Measurements from ENCODE around the gene ABCA3. TPM values are rescaled to one million over a fixed set of nuclear protein-coding genes. Genes with fewer than 3 reads are reported as not detected.

Gene ABCA3
- total RNA-seq, 2 donors from 2014 or later = 8.2 to 24.7 TPM

- no peaks in the 10 kb centered on the region for H3K36me3 ChIP-seq
- H3K27ac ChIP-seq = no peak overlapping the region
- 94% methylated on average over 18 of the region's 23 CpGs for WGBS
- no peak for DNase-seq (ENCODE audit: low spot score)
- intact Hi-C loops (cut with DNase I) = no loop called here
- H3K4me1 ChIP-seq (replicated peaks) = no peaks in the 10 kb centered on the region
- no peaks in the 10 kb centered on the region for H3K27me3 ChIP-seq (replicated peaks; ENCODE audit: insufficient read depth)
- no peak for TF ChIP-seq POLR2AphosphoS5 (IDR thresholded peaks at IDR 0.05)
- TF ChIP-seq, protein P1, sequence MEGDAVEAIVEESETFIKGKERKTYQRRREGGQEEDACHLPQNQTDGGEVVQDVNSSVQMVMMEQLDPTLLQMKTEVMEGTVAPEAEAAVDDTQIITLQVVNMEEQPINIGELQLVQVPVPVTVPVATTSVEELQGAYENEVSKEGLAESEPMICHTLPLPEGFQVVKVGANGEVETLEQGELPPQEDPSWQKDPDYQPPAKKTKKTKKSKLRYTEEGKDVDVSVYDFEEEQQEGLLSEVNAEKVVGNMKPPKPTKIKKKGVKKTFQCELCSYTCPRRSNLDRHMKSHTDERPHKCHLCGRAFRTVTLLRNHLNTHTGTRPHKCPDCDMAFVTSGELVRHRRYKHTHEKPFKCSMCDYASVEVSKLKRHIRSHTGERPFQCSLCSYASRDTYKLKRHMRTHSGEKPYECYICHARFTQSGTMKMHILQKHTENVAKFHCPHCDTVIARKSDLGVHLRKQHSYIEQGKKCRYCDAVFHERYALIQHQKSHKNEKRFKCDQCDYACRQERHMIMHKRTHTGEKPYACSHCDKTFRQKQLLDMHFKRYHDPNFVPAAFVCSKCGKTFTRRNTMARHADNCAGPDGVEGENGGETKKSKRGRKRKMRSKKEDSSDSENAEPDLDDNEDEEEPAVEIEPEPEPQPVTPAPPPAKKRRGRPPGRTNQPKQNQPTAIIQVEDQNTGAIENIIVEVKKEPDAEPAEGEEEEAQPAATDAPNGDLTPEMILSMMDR (IDR thresholded peaks at IDR 0.05) = no peak
- TF ChIP-seq POLR2A (IDR thresholded peaks at IDR 0.05) = no peak
- no peak overlapping the region for H3K4me3 ChIP-seq
- H3K9me3 ChIP-seq = no peaks in the 10 kb centered on the region
These were observed 51.2 kb downstream of the ABCA3 start for GRCh38 chr16:2289282-2289681.

- no peaks in the 10 kb centered on the region for H3K4me1 ChIP-seq (replicated peaks)
- no peak overlapping the region for H3K27ac ChIP-seq
- DNase-seq (ENCODE audit: low spot score) = no peak
- TF ChIP-seq POLR2AphosphoS5 (IDR thresholded peaks at IDR 0.05) = no peak
- TF ChIP-seq, protein P1 (IDR thresholded peaks at IDR 0.05) = no peak
- no peak for TF ChIP-seq POLR2A (IDR thresholded peaks at IDR 0.05)
- no peaks in the 10 kb centered on the region for H3K27me3 ChIP-seq (replicated peaks; ENCODE audit: insufficient read depth)
- WGBS = 83% methylated on average over 8 of the region's 8 CpGs
- no peaks in the 10 kb centered on the region for H3K36me3 ChIP-seq
- no peak overlapping the region for H3K4me3 ChIP-seq
- intact Hi-C loops (cut with DNase I) = no loop called here
- H3K9me3 ChIP-seq = no peaks in the 10 kb centered on the region
These were observed 51.8 kb downstream of the ABCA3 start for GRCh38 chr16:2288726-2289125.

- Histone ChIP-seq H3K27ac (no peak overlapping the region), H3K4me1 (replicated peaks) (no peaks in the 10 kb centered on the region), H3K36me3 (no peaks in the 10 kb centered on the region), H3K9me3 (no peaks in the 10 kb centered on the region), H3K27me3 (replicated peaks; ENCODE audit: insufficient read depth) (no peaks in the 10 kb centered on the region), H3K4me3 (no peak overlapping the region)
- 82% methylated on average over 35 of the region's 35 CpGs for WGBS
- intact Hi-C loops (cut with DNase I) = no loop called here
- TF ChIP-seq, protein P1 (IDR thresholded peaks at IDR 0.05) = no peak
- TF ChIP-seq POLR2AphosphoS5 (IDR thresholded peaks at IDR 0.05) = no peak
- TF ChIP-seq POLR2A (IDR thresholded peaks at IDR 0.05) = no peak
- no peak for DNase-seq (ENCODE audit: low spot score)
These were observed 52.5 kb downstream of the ABCA3 start for GRCh38 chr16:2287916-2288547.

DNA sequence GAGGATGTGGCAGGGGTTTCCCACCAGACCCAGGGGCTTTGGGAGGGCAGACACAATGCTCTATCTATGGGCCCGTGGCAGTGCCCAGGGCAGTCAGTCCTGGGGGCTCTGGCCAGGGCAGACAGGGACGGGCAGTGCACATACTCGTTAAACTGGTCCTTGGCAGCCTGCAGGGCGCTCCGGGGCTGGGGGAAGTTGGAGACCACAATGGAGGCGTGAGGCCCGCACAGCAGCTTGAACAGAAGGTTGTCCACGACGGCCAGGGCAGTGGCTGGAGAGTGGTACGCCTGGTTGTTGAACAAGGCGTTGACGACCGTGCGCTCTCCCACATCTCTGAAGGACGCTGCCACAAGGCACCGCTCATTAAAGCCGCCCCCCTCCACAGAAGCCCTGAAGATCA is 54.0 kb downstream of the ABCA3 start:
- H3K9me3 ChIP-seq = no peaks in the 10 kb centered on the region
- 79% methylated on average over 17 of the region's 17 CpGs for WGBS
- DNase-seq (ENCODE audit: low spot score) = no peak
- intact Hi-C loops (cut with DNase I) = no loop called here
- H3K27ac ChIP-seq = no peak overlapping the region
- TF ChIP-seq, protein P1 (IDR thresholded peaks at IDR 0.05) = no peak
- TF ChIP-seq POLR2A (IDR thresholded peaks at IDR 0.05) (no peak), POLR2AphosphoS5 (IDR thresholded peaks at IDR 0.05) (no peak)
- H3K36me3 ChIP-seq = no peaks in the 10 kb centered on the region
- no peaks in the 10 kb centered on the region for H3K4me1 ChIP-seq (replicated peaks)
- H3K27me3 ChIP-seq (replicated peaks; ENCODE audit: insufficient read depth) = no peaks in the 10 kb centered on the region
- no peak overlapping the region for H3K4me3 ChIP-seq

- intact Hi-C loops (cut with DNase I) = no loop called here
- Histone ChIP-seq H3K4me3 (no peak overlapping the region), H3K27me3 (replicated peaks; ENCODE audit: insufficient read depth) (no peaks in the 10 kb centered on the region), H3K9me3 (no peaks in the 10 kb centered on the region), H3K27ac (no peak overlapping the region), H3K4me1 (replicated peaks) (no peaks in the 10 kb centered on the region), H3K36me3 (no peaks in the 10 kb centered on the region)
- TF ChIP-seq POLR2A (IDR thresholded peaks at IDR 0.05) (no peak), POLR2AphosphoS5 (IDR thresholded peaks at IDR 0.05) (no peak)
- TF ChIP-seq, protein P1 (IDR thresholded peaks at IDR 0.05) = no peak
- no peak for DNase-seq (ENCODE audit: low spot score)
- 73% methylated on average over 13 of the region's 13 CpGs for WGBS
These were observed 54.8 kb downstream of the ABCA3 start for GRCh38 chr16:2285731-2286191.

Data from prostate gland (tissue), 2 donors.